Parathyroid adenoma (tissue), 2 donors: Measurements from ENCODE around the gene ACAN.
A peak's percentile ranks its signal among the peaks of the same experiment; 100 is the strongest.

Experiments used
- H2AFZ ChIP-seq: fragments of 300-600 bp; sonication (generic); one replicate; pipeline ENCODE4 v1.7.0; 2017; ENCODE audit warnings: antibody characterized with exemption, mild to moderate bottlenecking
- H3K27ac ChIP-seq: fragments of 300-600 bp; sonication (generic); one replicate; pipeline ENCODE4 v1.7.0; 2017
- H3K27me3 ChIP-seq: fragments of 300-600 bp; sonication (generic); one replicate; pipeline ENCODE4 v1.7.0; 2017; ENCODE audit warnings: low read length; ENCODE audit not compliant: control insufficient read depth, insufficient read depth
- H3K36me3 ChIP-seq: fragments of 300-600 bp; sonication (generic); one replicate; pipeline ENCODE4 v1.7.0; 2017; ENCODE audit warnings: low read length; ENCODE audit not compliant: control insufficient read depth, insufficient read depth
- H3K4me1 ChIP-seq: fragments of 300-600 bp; sonication (generic); one replicate; pipeline ENCODE4 v1.7.0; 2017; ENCODE audit warnings: control low read depth
- H3K4me2 ChIP-seq: fragments of 300-600 bp; sonication (generic); one replicate; pipeline ENCODE4 v1.7.0; 2017; ENCODE audit warnings: low read length
- H3K4me3 ChIP-seq: fragments of 300-600 bp; sonication (generic); one replicate; pipeline ENCODE4 v1.7.0; 2017; ENCODE audit warnings: low read depth, low read length
- H3K79me2 ChIP-seq: fragments of 300-600 bp; sonication (generic); one replicate; pipeline ENCODE4 v1.7.0; 2017; ENCODE audit warnings: control low read depth
- H3K9ac ChIP-seq: fragments of 300-600 bp; sonication (generic); one replicate; pipeline ENCODE4 v1.7.0; 2017; ENCODE audit warnings: mild to moderate bottlenecking
- H3K9me3 ChIP-seq: fragments of 300-600 bp; sonication (generic); one replicate; pipeline ENCODE4 v1.7.0; 2017; ENCODE audit warnings: low read length; ENCODE audit not compliant: control insufficient read depth
- TF ChIP-seq, protein P1 (sequence below): fragments of 300-600 bp; sonication (generic); IDR thresholded peaks from one replicate; pipeline ENCODE4 v1.7.0; 2017; ENCODE audit warnings: antibody characterized with exemption, mild to moderate bottlenecking
- donor health status: primary hyperparathyroidism.

ACAN gene

DNA sequence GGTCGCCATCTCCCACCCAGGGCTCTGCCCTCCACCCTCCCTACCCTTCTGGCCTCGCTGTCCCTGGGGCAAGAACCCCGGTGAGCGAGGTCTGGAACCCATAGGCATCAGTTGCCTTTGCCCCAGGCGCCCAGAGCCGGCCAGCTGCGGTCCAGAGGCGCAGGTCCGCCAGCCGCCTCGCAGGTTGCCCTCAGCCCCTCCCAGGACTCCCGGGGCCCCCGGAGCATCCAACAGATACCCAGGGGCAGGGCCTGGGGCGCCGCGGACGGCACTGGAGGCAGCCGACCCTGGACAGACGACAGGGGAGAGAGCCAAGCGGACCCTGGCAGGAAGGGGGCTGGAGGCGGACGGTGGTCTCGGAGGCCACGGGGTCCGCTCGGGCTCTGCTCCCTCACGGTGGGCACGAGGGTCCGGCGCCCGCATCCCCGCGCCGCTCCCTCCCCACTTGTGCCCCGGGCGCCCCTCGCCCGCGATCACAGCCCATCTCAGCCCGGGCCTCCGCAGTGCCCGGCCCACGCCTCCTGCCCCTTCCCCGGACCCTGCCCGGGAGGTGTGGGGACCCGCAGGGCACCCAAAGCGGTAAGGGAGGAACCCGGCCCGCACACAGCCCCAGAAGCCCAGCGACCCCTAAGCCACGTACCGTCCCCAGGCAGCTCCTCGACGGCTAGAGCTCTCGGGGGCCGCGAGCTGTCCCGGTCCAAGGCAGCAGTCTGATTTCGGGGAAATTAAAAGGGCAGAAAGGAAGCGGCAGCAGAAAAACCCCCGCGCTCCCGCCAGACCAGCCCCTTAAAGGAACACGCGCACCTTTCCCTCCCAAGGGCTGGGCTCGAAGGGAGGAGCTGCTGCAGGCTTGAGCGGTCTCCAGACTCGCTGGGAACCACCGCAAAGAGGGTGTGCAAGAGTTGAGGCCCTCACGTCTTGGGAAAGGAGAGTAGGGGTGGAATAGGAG is 91.9 kb downstream of the ACAN start, which contains the start of gene HAPLN3:
TSS of gene HAPLN3 (minus strand) at position 726 of the 949 bp plus-strand sequence. CDS start 8,246 bp downstream, outside the sequence.
- Histone ChIP-seq H3K9ac (no peak within 1 kb of the TSS), H3K79me2 (no peaks in the 10 kb centered on the region), H3K36me3 (no peaks in the 10 kb centered on the region), H3K27me3 (no peaks in the 10 kb centered on the region), H3K4me3 (peak within 1 kb of the TSS; percentile 22), H3K27ac (no peak within 1 kb of the TSS), H2AFZ (peak within 1 kb of the TSS; percentile 46), H3K9me3 (no peaks in the 10 kb centered on the region), H3K4me1 (no peaks in the 10 kb centered on the region), H3K4me2 (peak within 1 kb of the TSS; percentile 42)
- TF ChIP-seq, protein P1, sequence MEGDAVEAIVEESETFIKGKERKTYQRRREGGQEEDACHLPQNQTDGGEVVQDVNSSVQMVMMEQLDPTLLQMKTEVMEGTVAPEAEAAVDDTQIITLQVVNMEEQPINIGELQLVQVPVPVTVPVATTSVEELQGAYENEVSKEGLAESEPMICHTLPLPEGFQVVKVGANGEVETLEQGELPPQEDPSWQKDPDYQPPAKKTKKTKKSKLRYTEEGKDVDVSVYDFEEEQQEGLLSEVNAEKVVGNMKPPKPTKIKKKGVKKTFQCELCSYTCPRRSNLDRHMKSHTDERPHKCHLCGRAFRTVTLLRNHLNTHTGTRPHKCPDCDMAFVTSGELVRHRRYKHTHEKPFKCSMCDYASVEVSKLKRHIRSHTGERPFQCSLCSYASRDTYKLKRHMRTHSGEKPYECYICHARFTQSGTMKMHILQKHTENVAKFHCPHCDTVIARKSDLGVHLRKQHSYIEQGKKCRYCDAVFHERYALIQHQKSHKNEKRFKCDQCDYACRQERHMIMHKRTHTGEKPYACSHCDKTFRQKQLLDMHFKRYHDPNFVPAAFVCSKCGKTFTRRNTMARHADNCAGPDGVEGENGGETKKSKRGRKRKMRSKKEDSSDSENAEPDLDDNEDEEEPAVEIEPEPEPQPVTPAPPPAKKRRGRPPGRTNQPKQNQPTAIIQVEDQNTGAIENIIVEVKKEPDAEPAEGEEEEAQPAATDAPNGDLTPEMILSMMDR: no peak

GRCh38 chr15:88896333-88897033 is 93.2 kb downstream of the ACAN start:
- H3K4me1 ChIP-seq: no peaks in the 10 kb centered on the region
- no peak overlapping the region for H3K9ac ChIP-seq
- H3K27me3 ChIP-seq: no peaks in the 10 kb centered on the region
- no peaks in the 10 kb centered on the region for H3K36me3 ChIP-seq
- H3K4me3 ChIP-seq: no peak overlapping the region
- no peaks in the 10 kb centered on the region for H3K9me3 ChIP-seq
- H3K4me2 ChIP-seq: no peak overlapping the region
- H3K79me2 ChIP-seq: no peaks in the 10 kb centered on the region
- no peak overlapping the region for H2AFZ ChIP-seq
- TF ChIP-seq, protein P1: no peak
- no peak overlapping the region for H3K27ac ChIP-seq

DNA sequence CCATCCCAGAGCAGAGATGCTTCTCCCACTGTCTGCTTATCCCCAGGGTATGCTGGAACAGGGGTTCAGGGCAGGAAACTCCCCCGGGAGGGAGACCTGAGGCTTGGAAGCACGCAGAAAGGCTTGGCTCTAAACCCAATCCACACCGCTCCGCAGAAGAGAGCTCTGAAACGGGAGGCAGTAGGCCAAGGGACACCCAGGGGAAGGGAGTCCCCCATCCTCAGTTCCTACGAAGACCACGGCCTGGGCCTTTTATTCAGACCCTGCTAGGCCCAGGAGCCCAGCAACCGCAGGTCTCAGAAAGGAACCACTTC is 93.9 kb downstream of the ACAN start:
- Histone ChIP-seq H3K36me3 (no peaks in the 10 kb centered on the region), H3K27ac (no peak overlapping the region), H3K4me2 (no peak overlapping the region), H3K79me2 (no peaks in the 10 kb centered on the region), H3K9ac (no peak overlapping the region), H3K4me1 (no peaks in the 10 kb centered on the region), H3K4me3 (no peak overlapping the region), H3K9me3 (no peaks in the 10 kb centered on the region), H2AFZ (no peak overlapping the region), H3K27me3 (no peaks in the 10 kb centered on the region)
- TF ChIP-seq, protein P1: no peak

- Histone ChIP-seq H3K4me1 (no peaks in the 10 kb centered on the region), H3K79me2 (no peaks in the 10 kb centered on the region), H3K9ac (no peak overlapping the region), H3K9me3 (no peaks in the 10 kb centered on the region), H3K27ac (no peak overlapping the region), H3K36me3 (no peaks in the 10 kb centered on the region), H3K27me3 (no peaks in the 10 kb centered on the region), H3K4me2 (no peak overlapping the region), H2AFZ (no peak overlapping the region), H3K4me3 (no peak overlapping the region)
- TF ChIP-seq, protein P1: peak; percentile 36
These were observed 94.4 kb downstream of the ACAN start for GRCh38 chr15:88897456-88898194.
